Measurements from ENCODE around the gene ARHGEF6. TPM values are rescaled to one million over a fixed set of nuclear protein-coding genes. Genes with fewer than 3 reads are reported as not detected.

Gene ARHGEF6
- total and polyA plus RNA-seq, 2 experiments from 2014 or later = 2.5 to 6.0 TPM

DNA sequence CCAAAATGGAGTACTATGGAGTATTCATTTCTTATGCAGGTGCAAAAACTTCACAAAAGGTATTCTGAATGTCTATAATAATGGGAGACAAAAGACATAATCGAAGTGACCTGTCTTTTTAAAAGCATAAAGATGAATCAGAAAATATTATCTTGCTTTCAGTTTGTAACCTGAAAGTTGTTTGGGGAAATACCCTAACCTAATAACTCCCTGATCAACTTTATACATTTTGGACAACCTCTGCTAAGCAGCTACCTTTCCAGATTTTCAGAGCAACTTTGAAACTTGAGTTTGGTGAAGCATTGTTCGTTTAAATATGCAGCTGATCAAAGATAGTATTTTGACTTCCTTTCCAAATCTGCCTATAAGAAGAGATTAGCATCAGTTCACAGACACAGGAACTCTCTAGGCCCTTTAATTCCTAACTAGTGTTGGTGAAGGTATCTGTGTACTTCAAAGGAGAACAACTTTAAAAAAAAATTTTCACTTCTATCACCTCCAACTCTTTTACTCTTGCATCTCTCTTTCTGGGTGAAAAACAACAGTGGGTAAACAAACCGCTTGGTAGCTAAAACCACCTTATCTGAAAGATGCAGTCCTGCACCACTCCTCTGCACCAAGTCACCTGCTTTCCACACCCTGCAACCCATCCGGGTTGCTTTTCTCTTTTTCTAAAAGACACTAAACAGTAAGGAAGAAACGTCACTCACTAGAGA lies 106.3 kb downstream of the ARHGEF6 start:
- Histone ChIP-seq H3K9me2 (ENCODE audit: insufficient read depth) (no peaks in the 10 kb centered on the region), H3K4me1 (ENCODE audit: insufficient read depth) (no peaks in the 10 kb centered on the region), H2AFZ (no peak overlapping the region), H4K20me1 (replicated peaks; ENCODE audit: insufficient read depth) (no peaks in the 10 kb centered on the region), H3K27me3 (ENCODE audit: insufficient read depth) (no peaks in the 10 kb centered on the region), H3K4me3 (no peak overlapping the region), H3K79me2 (replicated peaks; ENCODE audit: insufficient read depth) (no peaks in the 10 kb centered on the region), H3K4me2 (no peak overlapping the region), H3F3A (replicated peaks; ENCODE audit: low read depth) (no peaks in the 10 kb centered on the region), H3K27ac (ENCODE audit: low read depth) (no peak overlapping the region), H3K36me3 (ENCODE audit: insufficient read depth) (no peaks in the 10 kb centered on the region)
- ATAC-seq (no peak), DNase-seq (ENCODE audit: low spot score) (no peak)
- no peak overlapping the region for H3K4me3 Mint-ChIP-seq
- no peaks in the 10 kb centered on the region for H3K9me3 Mint-ChIP-seq
- H3K27me3 Mint-ChIP-seq (ENCODE audit: insufficient read depth, low read depth, poor library complexity) = peaks cover 4% of the 10 kb centered on the region
- peaks cover 9% of the 10 kb centered on the region for H3K4me1 Mint-ChIP-seq
- no peaks in the 10 kb centered on the region for H3K36me3 Mint-ChIP-seq (ENCODE audit: low read depth)
- no peak overlapping the region for H3K27ac Mint-ChIP-seq
- TF ChIP-seq EZH2phosphoT487 (IDR thresholded peaks at IDR 0.05; ENCODE audit: unreplicated experiment) (no peak), NANOG (IDR thresholded peaks at IDR 0.05; ENCODE audit: borderline replicate concordance) (no peak), ZNF331 (CRISPR knock-in tag; IDR thresholded peaks at IDR 0.05; ENCODE audit: low read depth) (no peak), EZH2 (IDR thresholded peaks at IDR 0.05; ENCODE audit: low read depth, unreplicated experiment) (no peak), ZNF114 (CRISPR knock-in tag; IDR thresholded peaks at IDR 0.05) (no peak), STAT1 (IDR thresholded peaks at IDR 0.05; ENCODE audit: unreplicated experiment) (no peak), JUNB (IDR thresholded peaks at IDR 0.05; ENCODE audit: unreplicated experiment) (no peak), POLR2AphosphoS5 (IDR thresholded peaks at IDR 0.05; ENCODE audit: low read depth) (no peak), CREB1 (CRISPR knock-in tag; IDR thresholded peaks at IDR 0.05; ENCODE audit: low read depth) (no peak)
- TF ChIP-seq, protein P1, sequence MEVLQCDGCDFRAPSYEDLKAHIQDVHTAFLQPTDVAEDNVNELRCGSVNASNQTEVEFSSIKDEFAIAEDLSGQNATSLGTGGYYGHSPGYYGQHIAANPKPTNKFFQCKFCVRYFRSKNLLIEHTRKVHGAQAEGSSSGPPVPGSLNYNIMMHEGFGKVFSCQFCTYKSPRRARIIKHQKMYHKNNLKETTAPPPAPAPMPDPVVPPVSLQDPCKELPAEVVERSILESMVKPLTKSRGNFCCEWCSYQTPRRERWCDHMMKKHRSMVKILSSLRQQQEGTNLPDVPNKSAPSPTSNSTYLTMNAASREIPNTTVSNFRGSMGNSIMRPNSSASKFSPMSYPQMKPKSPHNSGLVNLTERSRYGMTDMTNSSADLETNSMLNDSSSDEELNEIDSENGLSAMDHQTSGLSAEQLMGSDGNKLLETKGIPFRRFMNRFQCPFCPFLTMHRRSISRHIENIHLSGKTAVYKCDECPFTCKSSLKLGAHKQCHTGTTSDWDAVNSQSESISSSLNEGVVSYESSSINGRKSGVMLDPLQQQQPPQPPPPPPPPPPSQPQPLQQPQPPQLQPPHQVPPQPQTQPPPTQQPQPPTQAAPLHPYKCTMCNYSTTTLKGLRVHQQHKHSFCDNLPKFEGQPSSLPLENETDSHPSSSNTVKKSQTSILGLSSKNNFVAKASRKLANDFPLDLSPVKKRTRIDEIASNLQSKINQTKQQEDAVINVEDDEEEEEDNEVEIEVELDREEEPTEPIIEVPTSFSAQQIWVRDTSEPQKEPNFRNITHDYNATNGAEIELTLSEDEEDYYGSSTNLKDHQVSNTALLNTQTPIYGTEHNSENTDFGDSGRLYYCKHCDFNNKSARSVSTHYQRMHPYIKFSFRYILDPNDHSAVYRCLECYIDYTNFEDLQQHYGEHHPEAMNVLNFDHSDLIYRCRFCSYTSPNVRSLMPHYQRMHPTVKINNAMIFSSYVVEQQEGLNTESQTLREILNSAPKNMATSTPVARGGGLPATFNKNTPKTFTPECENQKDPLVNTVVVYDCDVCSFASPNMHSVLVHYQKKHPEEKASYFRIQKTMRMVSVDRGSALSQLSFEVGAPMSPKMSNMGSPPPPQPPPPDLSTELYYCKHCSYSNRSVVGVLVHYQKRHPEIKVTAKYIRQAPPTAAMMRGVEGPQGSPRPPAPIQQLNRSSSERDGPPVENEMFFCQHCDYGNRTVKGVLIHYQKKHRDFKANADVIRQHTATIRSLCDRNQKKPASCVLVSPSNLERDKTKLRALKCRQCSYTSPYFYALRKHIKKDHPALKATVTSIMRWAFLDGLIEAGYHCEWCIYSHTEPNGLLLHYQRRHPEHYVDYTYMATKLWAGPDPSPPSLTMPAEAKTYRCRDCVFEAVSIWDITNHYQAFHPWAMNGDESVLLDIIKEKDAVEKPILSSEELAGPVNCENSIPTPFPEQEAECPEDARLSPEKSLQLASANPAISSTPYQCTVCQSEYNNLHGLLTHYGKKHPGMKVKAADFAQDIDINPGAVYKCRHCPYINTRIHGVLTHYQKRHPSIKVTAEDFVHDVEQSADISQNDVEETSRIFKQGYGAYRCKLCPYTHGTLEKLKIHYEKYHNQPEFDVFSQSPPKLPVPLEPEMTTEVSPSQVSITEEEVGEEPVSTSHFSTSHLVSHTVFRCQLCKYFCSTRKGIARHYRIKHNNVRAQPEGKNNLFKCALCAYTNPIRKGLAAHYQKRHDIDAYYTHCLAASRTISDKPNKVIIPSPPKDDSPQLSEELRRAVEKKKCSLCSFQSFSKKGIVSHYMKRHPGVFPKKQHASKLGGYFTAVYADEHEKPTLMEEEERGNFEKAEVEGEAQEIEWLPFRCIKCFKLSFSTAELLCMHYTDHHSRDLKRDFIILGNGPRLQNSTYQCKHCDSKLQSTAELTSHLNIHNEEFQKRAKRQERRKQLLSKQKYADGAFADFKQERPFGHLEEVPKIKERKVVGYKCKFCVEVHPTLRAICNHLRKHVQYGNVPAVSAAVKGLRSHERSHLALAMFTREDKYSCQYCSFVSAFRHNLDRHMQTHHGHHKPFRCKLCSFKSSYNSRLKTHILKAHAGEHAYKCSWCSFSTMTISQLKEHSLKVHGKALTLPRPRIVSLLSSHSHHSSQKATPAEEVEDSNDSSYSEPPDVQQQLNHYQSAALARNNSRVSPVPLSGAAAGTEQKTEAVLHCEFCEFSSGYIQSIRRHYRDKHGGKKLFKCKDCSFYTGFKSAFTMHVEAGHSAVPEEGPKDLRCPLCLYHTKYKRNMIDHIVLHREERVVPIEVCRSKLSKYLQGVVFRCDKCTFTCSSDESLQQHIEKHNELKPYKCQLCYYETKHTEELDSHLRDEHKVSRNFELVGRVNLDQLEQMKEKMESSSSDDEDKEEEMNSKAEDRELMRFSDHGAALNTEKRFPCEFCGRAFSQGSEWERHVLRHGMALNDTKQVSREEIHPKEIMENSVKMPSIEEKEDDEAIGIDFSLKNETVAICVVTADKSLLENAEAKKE (CRISPR knock-in tag; IDR thresholded peaks at IDR 0.05) = no peak
- TF ChIP-seq, protein P2, sequence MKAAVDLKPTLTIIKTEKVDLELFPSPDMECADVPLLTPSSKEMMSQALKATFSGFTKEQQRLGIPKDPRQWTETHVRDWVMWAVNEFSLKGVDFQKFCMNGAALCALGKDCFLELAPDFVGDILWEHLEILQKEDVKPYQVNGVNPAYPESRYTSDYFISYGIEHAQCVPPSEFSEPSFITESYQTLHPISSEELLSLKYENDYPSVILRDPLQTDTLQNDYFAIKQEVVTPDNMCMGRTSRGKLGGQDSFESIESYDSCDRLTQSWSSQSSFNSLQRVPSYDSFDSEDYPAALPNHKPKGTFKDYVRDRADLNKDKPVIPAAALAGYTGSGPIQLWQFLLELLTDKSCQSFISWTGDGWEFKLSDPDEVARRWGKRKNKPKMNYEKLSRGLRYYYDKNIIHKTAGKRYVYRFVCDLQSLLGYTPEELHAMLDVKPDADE (IDR thresholded peaks at IDR 0.05) = no peak
- TF ChIP-seq, protein P3, sequence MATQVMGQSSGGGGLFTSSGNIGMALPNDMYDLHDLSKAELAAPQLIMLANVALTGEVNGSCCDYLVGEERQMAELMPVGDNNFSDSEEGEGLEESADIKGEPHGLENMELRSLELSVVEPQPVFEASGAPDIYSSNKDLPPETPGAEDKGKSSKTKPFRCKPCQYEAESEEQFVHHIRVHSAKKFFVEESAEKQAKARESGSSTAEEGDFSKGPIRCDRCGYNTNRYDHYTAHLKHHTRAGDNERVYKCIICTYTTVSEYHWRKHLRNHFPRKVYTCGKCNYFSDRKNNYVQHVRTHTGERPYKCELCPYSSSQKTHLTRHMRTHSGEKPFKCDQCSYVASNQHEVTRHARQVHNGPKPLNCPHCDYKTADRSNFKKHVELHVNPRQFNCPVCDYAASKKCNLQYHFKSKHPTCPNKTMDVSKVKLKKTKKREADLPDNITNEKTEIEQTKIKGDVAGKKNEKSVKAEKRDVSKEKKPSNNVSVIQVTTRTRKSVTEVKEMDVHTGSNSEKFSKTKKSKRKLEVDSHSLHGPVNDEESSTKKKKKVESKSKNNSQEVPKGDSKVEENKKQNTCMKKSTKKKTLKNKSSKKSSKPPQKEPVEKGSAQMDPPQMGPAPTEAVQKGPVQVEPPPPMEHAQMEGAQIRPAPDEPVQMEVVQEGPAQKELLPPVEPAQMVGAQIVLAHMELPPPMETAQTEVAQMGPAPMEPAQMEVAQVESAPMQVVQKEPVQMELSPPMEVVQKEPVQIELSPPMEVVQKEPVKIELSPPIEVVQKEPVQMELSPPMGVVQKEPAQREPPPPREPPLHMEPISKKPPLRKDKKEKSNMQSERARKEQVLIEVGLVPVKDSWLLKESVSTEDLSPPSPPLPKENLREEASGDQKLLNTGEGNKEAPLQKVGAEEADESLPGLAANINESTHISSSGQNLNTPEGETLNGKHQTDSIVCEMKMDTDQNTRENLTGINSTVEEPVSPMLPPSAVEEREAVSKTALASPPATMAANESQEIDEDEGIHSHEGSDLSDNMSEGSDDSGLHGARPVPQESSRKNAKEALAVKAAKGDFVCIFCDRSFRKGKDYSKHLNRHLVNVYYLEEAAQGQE (IDR thresholded peaks at IDR 0.05; ENCODE audit: unreplicated experiment) = no peak
- TF ChIP-seq, protein P4, sequence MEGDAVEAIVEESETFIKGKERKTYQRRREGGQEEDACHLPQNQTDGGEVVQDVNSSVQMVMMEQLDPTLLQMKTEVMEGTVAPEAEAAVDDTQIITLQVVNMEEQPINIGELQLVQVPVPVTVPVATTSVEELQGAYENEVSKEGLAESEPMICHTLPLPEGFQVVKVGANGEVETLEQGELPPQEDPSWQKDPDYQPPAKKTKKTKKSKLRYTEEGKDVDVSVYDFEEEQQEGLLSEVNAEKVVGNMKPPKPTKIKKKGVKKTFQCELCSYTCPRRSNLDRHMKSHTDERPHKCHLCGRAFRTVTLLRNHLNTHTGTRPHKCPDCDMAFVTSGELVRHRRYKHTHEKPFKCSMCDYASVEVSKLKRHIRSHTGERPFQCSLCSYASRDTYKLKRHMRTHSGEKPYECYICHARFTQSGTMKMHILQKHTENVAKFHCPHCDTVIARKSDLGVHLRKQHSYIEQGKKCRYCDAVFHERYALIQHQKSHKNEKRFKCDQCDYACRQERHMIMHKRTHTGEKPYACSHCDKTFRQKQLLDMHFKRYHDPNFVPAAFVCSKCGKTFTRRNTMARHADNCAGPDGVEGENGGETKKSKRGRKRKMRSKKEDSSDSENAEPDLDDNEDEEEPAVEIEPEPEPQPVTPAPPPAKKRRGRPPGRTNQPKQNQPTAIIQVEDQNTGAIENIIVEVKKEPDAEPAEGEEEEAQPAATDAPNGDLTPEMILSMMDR (conservative IDR thresholded peaks at IDR 0.05; ENCODE audit: low read depth in 2 of 2) = no peak

Measured in GM23338 (cell line).